GM12873 (cell line): ENCODE measurements around the gene RAB40A.

Experiments used
- CTCF ChIP-seq: IDR thresholded peaks from 2 replicates; pipeline ENCODE4 v1.5.1; 2012; ENCODE audit warnings: low read depth, mild to moderate bottlenecking, moderate library complexity, low read length, control low read depth; ENCODE audit not compliant: insufficient read depth; ENCODE audit errors: missing control alignments

RAB40A gene

DNA sequence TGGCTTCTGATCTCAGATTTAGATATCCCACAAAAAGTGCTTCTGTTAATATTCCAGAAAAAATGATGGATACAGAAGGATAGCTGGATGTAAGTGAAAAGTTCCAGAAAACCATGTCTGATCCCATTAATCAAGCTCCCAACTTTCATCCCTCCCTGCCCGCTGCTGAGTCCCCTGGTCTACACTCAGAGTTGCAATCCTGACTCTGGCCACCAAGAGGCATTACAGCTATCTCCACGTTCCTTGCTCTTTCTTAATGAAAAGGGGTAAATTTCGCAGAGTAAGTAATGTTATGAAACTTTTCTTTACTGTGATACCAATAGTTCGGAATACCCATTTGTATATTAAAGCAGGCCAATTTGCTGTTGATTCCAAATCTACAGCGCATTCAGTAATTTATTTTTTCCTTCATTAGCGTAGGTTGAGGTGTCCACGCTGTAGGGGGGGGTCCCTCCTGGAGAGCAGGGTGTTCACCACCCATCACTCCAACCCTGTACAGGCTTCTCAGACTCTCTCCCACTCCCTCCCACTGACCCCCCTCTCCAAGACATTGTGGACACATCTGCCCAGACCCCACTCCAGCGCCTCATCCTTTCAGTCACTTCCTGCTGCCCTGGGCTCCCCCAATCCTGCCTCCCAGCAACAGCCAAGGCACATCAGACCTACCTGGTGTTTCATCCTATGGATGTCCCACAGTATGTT lies 55.1 kb downstream of the RAB40A start:
- peak; percentile 55 for TF ChIP-seq CTCF

DNA sequence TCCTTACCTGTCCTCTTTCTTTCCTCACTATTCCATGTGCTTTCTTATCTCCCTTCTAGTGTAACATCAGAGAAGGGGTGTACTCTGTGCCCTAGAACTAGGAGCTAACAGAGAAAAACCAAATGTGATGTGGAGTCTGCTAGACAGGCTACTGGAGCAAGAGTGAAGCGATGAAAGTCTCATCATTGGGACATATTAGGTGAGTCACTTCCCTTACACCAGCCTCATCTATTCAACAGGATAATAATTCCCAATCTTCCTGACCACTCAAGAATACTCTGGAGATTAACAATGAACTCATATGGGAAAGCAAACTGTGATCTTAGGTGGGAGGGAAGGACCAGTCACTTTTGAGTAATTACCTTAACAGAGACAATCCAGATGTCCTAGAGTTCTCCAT lies 58.1 kb downstream of the RAB40A start:
- TF ChIP-seq CTCF = no peak

DNA sequence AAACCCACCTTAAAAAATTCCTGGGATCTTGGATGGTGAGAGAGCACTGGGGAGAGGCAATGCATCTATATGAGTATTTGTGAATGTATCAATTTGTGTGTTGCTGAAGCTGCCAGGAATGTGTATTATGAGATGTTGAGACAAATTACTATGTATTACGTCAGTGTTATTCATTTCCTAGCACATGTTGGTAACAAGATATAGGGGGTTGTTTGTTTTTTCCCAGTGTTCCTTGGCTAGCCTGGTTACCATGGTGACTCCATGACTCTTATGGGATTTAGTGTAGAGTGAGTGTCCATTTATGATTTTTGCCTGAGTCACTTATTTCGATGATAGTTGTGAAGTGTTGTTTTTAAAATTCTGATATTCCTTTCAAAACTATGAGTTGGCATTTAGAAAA lies 65.6 kb downstream of the RAB40A start:
- no peak for TF ChIP-seq CTCF
